Dendritic cell treated with granulocyte-macrophage colony-stimulating factor and Interleukin-4, amounts not matched to agents 40 ng/mL and 50 ng/mL, for 4 days (primary cell): Measurements from ENCODE around the gene XG.
"Not testable (repeated sequence)": the region's sequence is repeated elsewhere in the genome, so short reads cannot be mapped to it uniquely, and the experiment has no call there.

ENCODE experiments used
- H3K27ac Mint-ChIP-seq: one replicate; pipeline ENCODE4 v1.8.0; 2022; ENCODE audit warnings: mild to moderate bottlenecking, mixed read lengths
- H3K27me3 Mint-ChIP-seq: one replicate; pipeline ENCODE4 v1.8.0; 2022; ENCODE audit warnings: mild to moderate bottlenecking, mixed read lengths
- H3K36me3 Mint-ChIP-seq: one replicate; pipeline ENCODE4 v1.8.0; 2022; ENCODE audit warnings: low read depth, mixed read lengths
- H3K4me1 Mint-ChIP-seq: one replicate; pipeline ENCODE4 v1.8.0; 2022; ENCODE audit warnings: low read depth, mixed read lengths
- H3K4me3 Mint-ChIP-seq: one replicate; pipeline ENCODE4 v1.8.0; 2022; ENCODE audit warnings: mild to moderate bottlenecking, moderate library complexity, mixed read lengths
- H3K9me3 Mint-ChIP-seq: one replicate; pipeline ENCODE4 v1.8.0; 2022; ENCODE audit warnings: mixed read lengths
- intact Hi-C: fragments of 100-400 bp; cut with micrococcal nuclease; formaldehyde crosslinking; loops from one replicate; pipeline ENCODE4 v1.15.0; 2022

Gene XG

GRCh38 chrX:2748815-2749188 lies 3.0 kb upstream of the XG start:
- Mint-ChIP-seq H3K4me1 (no peaks in the 10 kb centered on the region), H3K9me3 (no peaks in the 10 kb centered on the region), H3K36me3 (peaks cover under 1% of the 10 kb centered on the region), H3K27me3 (peaks cover 4% of the 10 kb centered on the region), H3K27ac (no peak overlapping the region), H3K4me3 (no peak overlapping the region)
- intact Hi-C loops, result no loop called here

- Mint-ChIP-seq H3K27ac (no peak overlapping the region), H3K4me1 (no peaks in the 10 kb centered on the region), H3K9me3 (no peaks in the 10 kb centered on the region), H3K4me3 (no peak overlapping the region), H3K27me3 (peaks cover 4% of the 10 kb centered on the region), H3K36me3 (no peaks in the 10 kb centered on the region)
- intact Hi-C loops, result no loop called here
Measured at GRCh38 chrX:2751291-2751690, 549 bp upstream of the XG start.

GRCh38 chrX:2752441-2752840 lies 601 bp downstream of the XG start:
- not testable (repeated sequence) for H3K4me3 Mint-ChIP-seq

GRCh38 chrX:2755163-2755715 lies 3.4 kb downstream of the XG start:
- H3K4me1 Mint-ChIP-seq, H3K27ac Mint-ChIP-seq, H3K27me3 Mint-ChIP-seq, intact Hi-C loops, H3K36me3 Mint-ChIP-seq, H3K4me3 Mint-ChIP-seq, H3K9me3 Mint-ChIP-seq: not testable (repeated sequence)

More at GRCh38 chrX:2752441-2752840, 601 bp downstream of the XG start:
- H3K4me1 Mint-ChIP-seq, intact Hi-C loops, H3K27ac Mint-ChIP-seq, H3K27me3 Mint-ChIP-seq, H3K9me3 Mint-ChIP-seq, H3K36me3 Mint-ChIP-seq: not testable (repeated sequence)

- Mint-ChIP-seq H3K4me3 (no peak overlapping the region), H3K4me1 (no peaks in the 10 kb centered on the region), H3K27me3 (peaks cover 2% of the 10 kb centered on the region), H3K27ac (no peak overlapping the region), H3K36me3 (no peaks in the 10 kb centered on the region), H3K9me3 (no peaks in the 10 kb centered on the region)
- intact Hi-C loops, result no loop called here
Measured at GRCh38 chrX:2756548-2756947, 4.7 kb downstream of the XG start.

- Mint-ChIP-seq H3K4me1 (no peaks in the 10 kb centered on the region), H3K36me3 (no peaks in the 10 kb centered on the region), H3K27me3 (peaks cover 2% of the 10 kb centered on the region), H3K4me3 (no peak overlapping the region), H3K9me3 (no peaks in the 10 kb centered on the region), H3K27ac (no peak overlapping the region)
- intact Hi-C loops, result no loop called here
Measured at GRCh38 chrX:2761246-2761645, 9.4 kb downstream of the XG start.

GRCh38 chrX:2762671-2763070 lies 10.8 kb downstream of the XG start:
- H3K9me3 Mint-ChIP-seq, H3K27ac Mint-ChIP-seq, intact Hi-C loops, H3K4me3 Mint-ChIP-seq, H3K36me3 Mint-ChIP-seq, H3K27me3 Mint-ChIP-seq: not testable (repeated sequence)
- peaks cover 10% of the 10 kb centered on the region for H3K4me1 Mint-ChIP-seq

- intact Hi-C loops, H3K27ac Mint-ChIP-seq: not testable (repeated sequence)
Measured at GRCh38 chrX:2764766-2765548, 13.1 kb downstream of the XG start.

GRCh38 chrX:2765549-2765830 lies 13.7 kb downstream of the XG start:
- intact Hi-C loops, result no loop called here

More at GRCh38 chrX:2764766-2765548, 13.1 kb downstream of the XG start:
- not testable (repeated sequence) for H3K4me3 Mint-ChIP-seq, H3K9me3 Mint-ChIP-seq, H3K36me3 Mint-ChIP-seq, H3K27me3 Mint-ChIP-seq
- H3K4me1 Mint-ChIP-seq, result peaks cover 16% of the 10 kb centered on the region

GRCh38 chrX:2766906-2767305 lies 15.1 kb downstream of the XG start:
- H3K27ac Mint-ChIP-seq, result no peak overlapping the region
- no peaks in the 10 kb centered on the region for H3K27me3 Mint-ChIP-seq
- peaks cover 16% of the 10 kb centered on the region for H3K4me1 Mint-ChIP-seq
- intact Hi-C loops, result no loop called here
- H3K4me3 Mint-ChIP-seq, result no peak overlapping the region
- no peaks in the 10 kb centered on the region for H3K36me3 Mint-ChIP-seq
- H3K9me3 Mint-ChIP-seq, result no peaks in the 10 kb centered on the region

More at GRCh38 chrX:2765549-2765830, 13.7 kb downstream of the XG start:
- Mint-ChIP-seq H3K36me3 (no peaks in the 10 kb centered on the region), H3K9me3 (no peaks in the 10 kb centered on the region), H3K27ac (no peak overlapping the region), H3K27me3 (no peaks in the 10 kb centered on the region), H3K4me3 (no peak overlapping the region), H3K4me1 (peaks cover 16% of the 10 kb centered on the region)

GRCh38 chrX:2767631-2768455 lies 16.0 kb downstream of the XG start:
- Mint-ChIP-seq H3K27me3 (no peaks in the 10 kb centered on the region), H3K9me3 (peaks cover 2% of the 10 kb centered on the region), H3K36me3 (no peaks in the 10 kb centered on the region), H3K27ac (no peak overlapping the region), H3K4me1 (peaks cover 16% of the 10 kb centered on the region), H3K4me3 (no peak overlapping the region)
- intact Hi-C loops, result no loop called here

GRCh38 chrX:2769615-2770014 lies 17.8 kb downstream of the XG start:
- Mint-ChIP-seq H3K36me3 (no peaks in the 10 kb centered on the region), H3K9me3 (peaks cover 20% of the 10 kb centered on the region), H3K27me3 (no peaks in the 10 kb centered on the region), H3K4me1 (peaks cover 16% of the 10 kb centered on the region), H3K4me3 (no peak overlapping the region), H3K27ac (no peak overlapping the region)
- intact Hi-C loops, result no loop called here

GRCh38 chrX:2773166-2774055 lies 21.6 kb downstream of the XG start:
- H3K4me3 Mint-ChIP-seq, H3K27ac Mint-ChIP-seq, intact Hi-C loops, H3K27me3 Mint-ChIP-seq, H3K36me3 Mint-ChIP-seq, H3K4me1 Mint-ChIP-seq: not testable (repeated sequence)
- H3K9me3 Mint-ChIP-seq, result peaks cover 25% of the 10 kb centered on the region

GRCh38 chrX:2774057-2774456 lies 22.2 kb downstream of the XG start:
- Mint-ChIP-seq H3K27me3 (no peaks in the 10 kb centered on the region), H3K27ac (no peak overlapping the region), H3K9me3 (peaks cover 25% of the 10 kb centered on the region), H3K4me3 (no peak overlapping the region), H3K36me3 (no peaks in the 10 kb centered on the region), H3K4me1 (no peaks in the 10 kb centered on the region)
- intact Hi-C loops, result no loop called here
